GM21825 (cell line): ENCODE results near the gene UGT1A1.

Source experiments
- ATAC-seq: cut with Tn5 transposase; IDR thresholded peaks from one replicate; pipeline ENCODE4 v1.9.1; 2021; ENCODE audit warnings: mild to moderate bottlenecking, moderate library complexity; ENCODE audit not compliant: unreplicated experiment

UGT1A1 gene

GRCh38 chr2:233756429-233757081, 3.5 kb upstream of the UGT1A1 start:
- ATAC-seq = no peak

- ATAC-seq = no peak
Observed at GRCh38 chr2:233758141-233758540, 1.9 kb upstream of the UGT1A1 start.

GRCh38 chr2:233758849-233759248, 1.2 kb upstream of the UGT1A1 start:
- ATAC-seq = no peak

GRCh38 chr2:233761040-233761769, 1.1 kb downstream of the UGT1A1 start:
- ATAC-seq = no peak

- ATAC-seq = no peak
Observed at GRCh38 chr2:233764264-233764663, 4.2 kb downstream of the UGT1A1 start.

- ATAC-seq = no peak
Observed at GRCh38 chr2:233764761-233765160, 4.7 kb downstream of the UGT1A1 start.

- no peak for ATAC-seq
Observed at GRCh38 chr2:233766416-233766815, 6.3 kb downstream of the UGT1A1 start.

GRCh38 chr2:233768076-233768475, 8.0 kb downstream of the UGT1A1 start:
- ATAC-seq = no peak

GRCh38 chr2:233769260-233769659, 9.2 kb downstream of the UGT1A1 start:
- no peak for ATAC-seq

- no peak for ATAC-seq
Observed at GRCh38 chr2:233772153-233772552, 12.1 kb downstream of the UGT1A1 start.

- no peak for ATAC-seq
Observed at GRCh38 chr2:233772583-233772982, 12.5 kb downstream of the UGT1A1 start.

GRCh38 chr2:233773854-233774253, 13.8 kb downstream of the UGT1A1 start:
- ATAC-seq = no peak

- ATAC-seq = no peak
Observed at GRCh38 chr2:233775414-233775813, 15.3 kb downstream of the UGT1A1 start.

GRCh38 chr2:233778030-233778429, 18.0 kb downstream of the UGT1A1 start, which contains the start of gene MROH2A:
Gene MROH2A (plus strand): TSS chr2:233778330. CDS start chr2:233779359, 1,029 bp downstream.
- no peak for ATAC-seq

GRCh38 chr2:233779722-233780121, 19.7 kb downstream of the UGT1A1 start:
- no peak for ATAC-seq

- ATAC-seq = no peak
Observed at GRCh38 chr2:233780771-233781170, 20.7 kb downstream of the UGT1A1 start.

- no peak for ATAC-seq
Observed at GRCh38 chr2:233789554-233789953, 29.5 kb downstream of the UGT1A1 start.

GRCh38 chr2:233791151-233791882, 31.2 kb downstream of the UGT1A1 start:
- no peak for ATAC-seq

- ATAC-seq = no peak
Observed at GRCh38 chr2:233791883-233792329, 31.8 kb downstream of the UGT1A1 start.

- ATAC-seq = no peak
Observed at GRCh38 chr2:233792720-233793119, 32.6 kb downstream of the UGT1A1 start.

GRCh38 chr2:233793465-233794127, 33.5 kb downstream of the UGT1A1 start:
- no peak for ATAC-seq
